ENCODE results near the gene ARHGEF38. TPM values are rescaled to one million over a fixed set of nuclear protein-coding genes. Genes with fewer than 3 reads are reported as not detected.
"Not testable (repeated sequence)": the region's sequence is repeated elsewhere in the genome, so short reads cannot be mapped to it uniquely, and the experiment has no call there.

The ARHGEF38 gene
- total and polyA plus RNA-seq, 9 donors: 0.12 to 1.3 (median 0.24) TPM; not detected in 5

DNA sequence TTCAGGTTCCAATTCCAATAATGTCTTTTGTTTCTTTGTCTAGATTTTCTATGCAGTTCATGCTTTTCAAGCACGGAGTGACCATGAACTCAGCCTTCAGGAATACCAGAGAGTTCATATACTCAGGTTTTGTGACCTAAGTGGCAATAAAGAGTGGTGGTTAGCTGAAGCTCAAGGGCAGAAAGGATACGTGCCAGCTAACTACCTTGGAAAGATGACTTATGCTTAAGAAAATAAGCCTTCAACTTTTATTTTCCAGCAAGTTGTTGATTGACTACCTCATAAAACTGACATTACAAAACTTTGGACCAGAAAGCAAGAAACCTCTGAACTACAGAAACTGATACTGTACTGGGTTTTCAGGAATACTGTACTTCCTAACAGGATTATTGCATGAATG is 125.3 kb downstream of the ARHGEF38 start:
- Histone ChIP-seq H3K36me3 (no peaks in the 10 kb centered on the region), H3K9me3 (no peaks in the 10 kb centered on the region), H3K4me1 (ENCODE audit: insufficient read depth) (no peaks in the 10 kb centered on the region), H3K27me3 (no peaks in the 10 kb centered on the region), H3K27ac (no peak overlapping the region), H3K4me3 (no peak overlapping the region)
- no peak for TF ChIP-seq CTCF (IDR thresholded peaks at IDR 0.05)
- intact Hi-C loops (cut with DNase I): no loop called here
- WGBS, 3 donors: 65 to 72% (median 68%) methylated on average over 2 of the region's 2 CpGs
- DNase-seq: no peak

GRCh38 chr4:105679186-105679585 is 126.8 kb downstream of the ARHGEF38 start:
- Histone ChIP-seq H3K36me3 (no peaks in the 10 kb centered on the region), H3K9me3 (no peaks in the 10 kb centered on the region), H3K27ac (no peak overlapping the region), H3K4me3 (no peak overlapping the region), H3K27me3 (no peaks in the 10 kb centered on the region), H3K4me1 (ENCODE audit: insufficient read depth) (no peaks in the 10 kb centered on the region)
- no peak for DNase-seq
- TF ChIP-seq POLR2A (IDR thresholded peaks at IDR 0.05) (no peak), EP300 (IDR thresholded peaks at IDR 0.05) (no peak), CTCF (IDR thresholded peaks at IDR 0.05) (no peak)
- WGBS, 3 donors: 44 to 74% (median 51%) methylated on average over 2 of the region's 2 CpGs
- intact Hi-C loops (cut with DNase I): no loop called here

DNA sequence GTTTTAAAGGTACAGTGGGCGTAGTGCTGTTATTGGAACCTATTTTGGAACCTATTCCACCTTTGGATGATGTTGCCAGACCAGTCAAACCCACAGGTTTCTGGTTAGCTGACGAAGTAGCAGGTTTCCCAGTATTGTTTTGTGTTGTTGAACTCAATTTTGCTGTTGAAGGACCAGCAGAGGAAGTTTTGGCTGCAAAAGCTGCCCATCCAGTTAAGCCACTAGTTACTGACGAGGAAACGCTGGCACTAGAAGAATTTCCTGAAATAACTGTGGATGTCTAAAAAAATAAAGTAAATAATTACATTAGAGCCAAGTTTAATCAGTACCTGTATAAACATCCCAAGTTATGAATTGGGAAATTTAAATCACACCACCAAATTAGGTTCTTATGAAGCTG is 130.6 kb downstream of the ARHGEF38 start:
- no peaks in the 10 kb centered on the region for H3K27me3 ChIP-seq
- no peak for TF ChIP-seq CTCF (IDR thresholded peaks at IDR 0.05)
- no peak for TF ChIP-seq POLR2A (IDR thresholded peaks at IDR 0.05)
- TF ChIP-seq EP300 (IDR thresholded peaks at IDR 0.05): no peak
- H3K4me3 ChIP-seq: no peak overlapping the region
- WGBS, 3 donors: 71 to 80% (median 74%) methylated on average over 4 of the region's 4 CpGs
- no peak for DNase-seq
- intact Hi-C loops (cut with DNase I): no loop called here
- no peaks in the 10 kb centered on the region for H3K36me3 ChIP-seq
- no peaks in the 10 kb centered on the region for H3K4me1 ChIP-seq (ENCODE audit: insufficient read depth)
- H3K9me3 ChIP-seq: no peaks in the 10 kb centered on the region
- H3K27ac ChIP-seq: no peak overlapping the region

DNA sequence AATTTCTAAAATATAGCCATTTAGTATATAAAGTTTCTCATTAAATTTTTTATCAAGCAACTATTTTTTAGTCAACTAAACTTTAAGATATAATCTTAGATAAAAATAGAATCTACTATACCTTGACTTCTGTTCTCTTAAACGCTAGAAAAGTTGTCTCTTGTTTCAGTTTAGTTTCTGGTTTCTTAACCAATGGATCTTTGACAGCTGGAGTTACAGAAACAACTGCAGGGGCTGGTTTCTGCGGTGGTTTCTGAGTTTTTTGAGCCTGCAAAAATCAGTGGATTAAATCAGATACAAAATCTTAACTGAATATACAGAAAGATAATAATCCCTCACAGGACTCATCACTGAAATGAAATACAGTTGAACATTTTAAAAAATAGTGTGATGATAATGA is 134.2 kb downstream of the ARHGEF38 start:
- WGBS, 3 donors: 92 to 96% (median 93%) methylated on average over 2 of the region's 2 CpGs
- no peak overlapping the region for H3K27ac ChIP-seq
- intact Hi-C loops (cut with DNase I): no loop called here
- H3K36me3 ChIP-seq: no peaks in the 10 kb centered on the region
- H3K9me3 ChIP-seq: no peaks in the 10 kb centered on the region
- H3K4me3 ChIP-seq: no peak overlapping the region
- H3K27me3 ChIP-seq: no peaks in the 10 kb centered on the region
- TF ChIP-seq POLR2A (IDR thresholded peaks at IDR 0.05) (no peak), EP300 (IDR thresholded peaks at IDR 0.05) (no peak), CTCF (IDR thresholded peaks at IDR 0.05) (no peak)
- no peaks in the 10 kb centered on the region for H3K4me1 ChIP-seq (ENCODE audit: insufficient read depth)
- DNase-seq: no peak

GRCh38 chr4:105694812-105695211 is 142.4 kb downstream of the ARHGEF38 start:
- 94 to 97% (median 95%) methylated on average over 5 of the region's 5 CpGs for WGBS, 3 donors
- H3K27ac ChIP-seq; H3K36me3 ChIP-seq; DNase-seq; H3K9me3 ChIP-seq; intact Hi-C loops (cut with DNase I); H3K4me3 ChIP-seq; H3K27me3 ChIP-seq; H3K4me1 ChIP-seq (ENCODE audit: insufficient read depth): not testable (repeated sequence)

GRCh38 chr4:105695832-105696231 is 143.4 kb downstream of the ARHGEF38 start:
- H3K4me3 ChIP-seq; intact Hi-C loops (cut with DNase I); H3K9me3 ChIP-seq; H3K27ac ChIP-seq; H3K36me3 ChIP-seq; H3K27me3 ChIP-seq; H3K4me1 ChIP-seq (ENCODE audit: insufficient read depth); DNase-seq: not testable (repeated sequence)
- 92 to 96% (median 95%) methylated on average over 8 of the region's 8 CpGs for WGBS, 3 donors

Data from ovary (tissue), 9 donors.